ENCODE measurements around the gene AKAP1. TPM values are rescaled to one million over a fixed set of nuclear protein-coding genes. Genes with fewer than 3 reads are reported as not detected.

Gene AKAP1
- total and polyA plus RNA-seq, 4 donors = 31.3 to 58.5 (median 39.8) TPM

DNA sequence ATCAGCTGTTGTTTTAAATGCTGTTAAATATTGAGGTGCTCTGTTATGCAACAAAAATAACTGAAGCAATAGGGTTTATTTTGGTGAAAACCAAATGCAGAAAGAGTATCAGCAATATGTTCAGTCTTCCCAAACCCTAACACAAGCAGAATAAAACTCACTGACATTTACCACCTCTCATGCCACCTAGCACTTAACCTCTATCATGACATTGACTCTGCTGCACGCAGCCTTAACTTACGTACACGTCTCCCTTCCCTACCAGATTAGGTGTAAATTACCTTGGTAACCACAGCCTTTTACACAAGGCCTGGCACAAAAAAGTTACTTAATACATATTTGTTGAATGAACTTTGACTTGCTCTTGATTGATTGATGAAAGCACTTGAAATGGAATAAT, 9.9 kb upstream of the AKAP1 start:
- no peak overlapping the region for H3K9ac ChIP-seq (ENCODE audit: low read depth in 1 of 2, low read length in 2 of 2)
- H3K4me1 ChIP-seq (ENCODE audit: control insufficient read depth in 4 of 4, insufficient read depth in 4 of 4, low read length in 3 of 4) = peaks cover 0 to 25% (median 20%) of the 10 kb centered on the region in 4 donors
- DNase-seq (ENCODE audit: low spot score) = no peak
- no peak overlapping the region for H3K27ac ChIP-seq (ENCODE audit: low read depth in 1 of 2, low read length in 2 of 2)
- H3K4me3 ChIP-seq (ENCODE audit: low read depth in 1 of 3, low read length in 3 of 3) = no peak overlapping the region
- TF ChIP-seq, protein P1, sequence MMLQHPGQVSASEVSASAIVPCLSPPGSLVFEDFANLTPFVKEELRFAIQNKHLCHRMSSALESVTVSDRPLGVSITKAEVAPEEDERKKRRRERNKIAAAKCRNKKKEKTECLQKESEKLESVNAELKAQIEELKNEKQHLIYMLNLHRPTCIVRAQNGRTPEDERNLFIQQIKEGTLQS (IDR thresholded peaks at IDR 0.05) = no peak
- TF ChIP-seq MAX (IDR thresholded peaks at IDR 0.05) (no peak), HNF4A (conservative IDR thresholded peaks at IDR 0.05) (no peak), RXRA (IDR thresholded peaks at IDR 0.05) (no peak), CTCF (IDR thresholded peaks at IDR 0.05; ENCODE audit: low read depth, low read length, missing input control) (no peak), NR2F2 (IDR thresholded peaks at IDR 0.05) (no peak), FOXA1 (IDR thresholded peaks at IDR 0.05) (no peak), FOXA2 (IDR thresholded peaks at IDR 0.05) (no peak), GABPA (IDR thresholded peaks at IDR 0.05 in 1 of 2, conservative IDR thresholded peaks at IDR 0.05 in 1 of 2) (no peak), JUND (IDR thresholded peaks at IDR 0.05) (no peak)
- 66% methylated on average over 3 of the region's 3 CpGs for WGBS
- H3K27me3 ChIP-seq (ENCODE audit: control insufficient read depth in 4 of 4, insufficient read depth in 4 of 4, low read length in 3 of 4) = no peaks in the 10 kb centered on the region
- H3K9me3 ChIP-seq (ENCODE audit: control insufficient read depth in 4 of 4, low read length in 3 of 4) = no peaks in the 10 kb centered on the region
- peaks cover 0 to 4% (median 0%) of the 10 kb centered on the region in 4 donors for H3K36me3 ChIP-seq (ENCODE audit: control insufficient read depth in 4 of 4, insufficient read depth in 3 of 4, low read depth in 1 of 4, low read length in 3 of 4)

DNA sequence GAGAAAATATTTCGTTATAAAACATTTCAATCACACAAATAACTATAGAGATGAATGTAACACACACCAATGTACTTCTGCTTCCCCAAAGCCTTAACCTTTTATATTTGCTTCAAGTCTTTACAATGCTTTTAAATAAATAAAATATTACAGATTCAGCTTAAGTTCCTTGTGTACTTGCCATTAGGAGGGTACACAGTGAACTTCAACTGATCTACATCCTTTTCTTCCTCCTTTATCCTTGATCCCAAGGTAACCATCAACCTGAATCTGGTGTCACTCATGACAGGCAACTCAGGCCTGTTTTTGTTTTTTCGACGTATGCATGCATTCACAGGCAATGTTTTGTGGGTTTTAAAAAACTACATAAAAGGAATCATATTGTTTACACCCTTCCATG, 9.3 kb upstream of the AKAP1 start:
- H3K4me3 ChIP-seq (ENCODE audit: low read depth in 1 of 3, low read length in 3 of 3) = no peak overlapping the region
- H3K27me3 ChIP-seq (ENCODE audit: control insufficient read depth in 4 of 4, insufficient read depth in 4 of 4, low read length in 3 of 4) = no peaks in the 10 kb centered on the region
- peaks cover 0 to 25% (median 20%) of the 10 kb centered on the region in 4 donors for H3K4me1 ChIP-seq (ENCODE audit: control insufficient read depth in 4 of 4, insufficient read depth in 4 of 4, low read length in 3 of 4)
- 95% methylated on average over 3 of the region's 3 CpGs for WGBS
- H3K27ac ChIP-seq (ENCODE audit: low read depth in 1 of 2, low read length in 2 of 2) = no peak overlapping the region
- DNase-seq (ENCODE audit: low spot score) = no peak
- H3K9ac ChIP-seq (ENCODE audit: low read depth in 1 of 2, low read length in 2 of 2) = no peak overlapping the region
- H3K9me3 ChIP-seq (ENCODE audit: control insufficient read depth in 4 of 4, low read length in 3 of 4) = no peaks in the 10 kb centered on the region
- H3K36me3 ChIP-seq (ENCODE audit: control insufficient read depth in 4 of 4, insufficient read depth in 3 of 4, low read depth in 1 of 4, low read length in 3 of 4) = peaks cover 0 to 4% (median 0%) of the 10 kb centered on the region in 4 donors
- no peak for TF ChIP-seq GABPA (IDR thresholded peaks at IDR 0.05 in 1 of 2, conservative IDR thresholded peaks at IDR 0.05 in 1 of 2)
- TF ChIP-seq HNF4A (conservative IDR thresholded peaks at IDR 0.05) = no peak
- no peak for TF ChIP-seq TAF1 (conservative IDR thresholded peaks at IDR 0.05)
- TF ChIP-seq, protein P2, sequence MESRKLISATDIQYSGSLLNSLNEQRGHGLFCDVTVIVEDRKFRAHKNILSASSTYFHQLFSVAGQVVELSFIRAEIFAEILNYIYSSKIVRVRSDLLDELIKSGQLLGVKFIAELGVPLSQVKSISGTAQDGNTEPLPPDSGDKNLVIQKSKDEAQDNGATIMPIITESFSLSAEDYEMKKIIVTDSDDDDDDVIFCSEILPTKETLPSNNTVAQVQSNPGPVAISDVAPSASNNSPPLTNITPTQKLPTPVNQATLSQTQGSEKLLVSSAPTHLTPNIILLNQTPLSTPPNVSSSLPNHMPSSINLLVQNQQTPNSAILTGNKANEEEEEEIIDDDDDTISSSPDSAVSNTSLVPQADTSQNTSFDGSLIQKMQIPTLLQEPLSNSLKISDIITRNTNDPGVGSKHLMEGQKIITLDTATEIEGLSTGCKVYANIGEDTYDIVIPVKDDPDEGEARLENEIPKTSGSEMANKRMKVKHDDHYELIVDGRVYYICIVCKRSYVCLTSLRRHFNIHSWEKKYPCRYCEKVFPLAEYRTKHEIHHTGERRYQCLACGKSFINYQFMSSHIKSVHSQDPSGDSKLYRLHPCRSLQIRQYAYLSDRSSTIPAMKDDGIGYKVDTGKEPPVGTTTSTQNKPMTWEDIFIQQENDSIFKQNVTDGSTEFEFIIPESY (IDR thresholded peaks at IDR 0.05) = no peak
- TF ChIP-seq, protein P3, sequence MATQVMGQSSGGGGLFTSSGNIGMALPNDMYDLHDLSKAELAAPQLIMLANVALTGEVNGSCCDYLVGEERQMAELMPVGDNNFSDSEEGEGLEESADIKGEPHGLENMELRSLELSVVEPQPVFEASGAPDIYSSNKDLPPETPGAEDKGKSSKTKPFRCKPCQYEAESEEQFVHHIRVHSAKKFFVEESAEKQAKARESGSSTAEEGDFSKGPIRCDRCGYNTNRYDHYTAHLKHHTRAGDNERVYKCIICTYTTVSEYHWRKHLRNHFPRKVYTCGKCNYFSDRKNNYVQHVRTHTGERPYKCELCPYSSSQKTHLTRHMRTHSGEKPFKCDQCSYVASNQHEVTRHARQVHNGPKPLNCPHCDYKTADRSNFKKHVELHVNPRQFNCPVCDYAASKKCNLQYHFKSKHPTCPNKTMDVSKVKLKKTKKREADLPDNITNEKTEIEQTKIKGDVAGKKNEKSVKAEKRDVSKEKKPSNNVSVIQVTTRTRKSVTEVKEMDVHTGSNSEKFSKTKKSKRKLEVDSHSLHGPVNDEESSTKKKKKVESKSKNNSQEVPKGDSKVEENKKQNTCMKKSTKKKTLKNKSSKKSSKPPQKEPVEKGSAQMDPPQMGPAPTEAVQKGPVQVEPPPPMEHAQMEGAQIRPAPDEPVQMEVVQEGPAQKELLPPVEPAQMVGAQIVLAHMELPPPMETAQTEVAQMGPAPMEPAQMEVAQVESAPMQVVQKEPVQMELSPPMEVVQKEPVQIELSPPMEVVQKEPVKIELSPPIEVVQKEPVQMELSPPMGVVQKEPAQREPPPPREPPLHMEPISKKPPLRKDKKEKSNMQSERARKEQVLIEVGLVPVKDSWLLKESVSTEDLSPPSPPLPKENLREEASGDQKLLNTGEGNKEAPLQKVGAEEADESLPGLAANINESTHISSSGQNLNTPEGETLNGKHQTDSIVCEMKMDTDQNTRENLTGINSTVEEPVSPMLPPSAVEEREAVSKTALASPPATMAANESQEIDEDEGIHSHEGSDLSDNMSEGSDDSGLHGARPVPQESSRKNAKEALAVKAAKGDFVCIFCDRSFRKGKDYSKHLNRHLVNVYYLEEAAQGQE (IDR thresholded peaks at IDR 0.05) = no peak
- TF ChIP-seq EGR1 (IDR thresholded peaks at IDR 0.05; ENCODE audit: low read depth in 2 of 2) = no peak
- TF ChIP-seq HNF4G (IDR thresholded peaks at IDR 0.05) = no peak
- no peak for TF ChIP-seq FOXA2 (IDR thresholded peaks at IDR 0.05)
- TF ChIP-seq JUND (IDR thresholded peaks at IDR 0.05) = no peak
- TF ChIP-seq, protein P1 (IDR thresholded peaks at IDR 0.05) = no peak
- TF ChIP-seq SP1 (IDR thresholded peaks at IDR 0.05) = no peak
- TF ChIP-seq CTCF (IDR thresholded peaks at IDR 0.05; ENCODE audit: low read depth, low read length, missing input control) = no peak
